HEK293 (cell line): Measurements from ENCODE around the gene PDE1C.
"Not testable (repeated sequence)": the region's sequence is repeated elsewhere in the genome, so short reads cannot be mapped to it uniquely, and the experiment has no call there.

Source experiments
- CTCF ChIA-PET: fragments of 350-600 bp; formaldehyde crosslinking; extraction: SDS; loops from one replicate; lab custom pipeline; 2021; ENCODE audit warnings: antibody characterized with exemption; lab: Yijun Ruan, JAX
- POLR2A ChIA-PET: fragments of 300-600 bp; formaldehyde crosslinking; extraction: SDS; loops from one replicate; lab custom pipeline; 2020; ENCODE audit warnings: antibody characterized with exemption, inconsistent platforms; lab: Yijun Ruan, JAX
- H3K27ac ChIP-seq: fragments of 200-500 bp; sonication (Bioruptor generic); 2 replicates; pipeline ENCODE4 v1.5.1; 2014; ENCODE audit warnings: low read depth, low read length, control low read depth, inconsistent platforms; ENCODE audit errors: extremely low read depth
- H3K36me3 ChIP-seq, 2 experiments: fragments of 200-500 bp in 1 of 2; sonication (Bioruptor generic) in 1 of 2; 1 replicate in 1 of 2; 2 replicates in 1 of 2; pipeline ENCODE4 v1.5.1; 2014 to 2017; ENCODE audit warnings: inconsistent platforms in 2 of 2, low read length in 2 of 2; ENCODE audit not compliant: control insufficient read depth in 2 of 2, insufficient read depth in 1 of 2
- H3K4me1 ChIP-seq: fragments of 200-500 bp; sonication (Bioruptor generic); 2 replicates; pipeline ENCODE4 v1.5.1; 2014; ENCODE audit warnings: mild to moderate bottlenecking, low read length, inconsistent platforms; ENCODE audit not compliant: control insufficient read depth, insufficient read depth
- H3K4me3 ChIP-seq: 2 replicates; pipeline ENCODE4 v1.5.1; 2011; ENCODE audit warnings: low read depth, mild to moderate bottlenecking, control low read depth, low read length, moderate library complexity
- H3K9me3 ChIP-seq: fragments of 200-500 bp; sonication (Bioruptor generic); 2 replicates; pipeline ENCODE4 v1.5.1; 2014; ENCODE audit warnings: low read depth, low read length, inconsistent platforms; ENCODE audit not compliant: control insufficient read depth, insufficient read depth
- GLI4 ChIP-seq: fragments of 450-650 bp; formaldehyde crosslinking; IDR thresholded peaks from 2 replicates; pipeline ENCODE4 v1.5.1; 2016; ENCODE audit warnings: missing biosample characterization, missing genetic modification characterization
- KLF9 ChIP-seq: fragments of 450-650 bp; formaldehyde crosslinking; IDR thresholded peaks from 2 replicates; pipeline ENCODE4 v1.5.1; 2016; ENCODE audit warnings: missing biosample characterization, missing genetic modification characterization, low read depth
- MZF1 ChIP-seq: fragments of 450-650 bp; formaldehyde crosslinking; IDR thresholded peaks from 2 replicates; pipeline ENCODE4 v1.5.1; 2017; ENCODE audit warnings: missing biosample characterization, missing genetic modification characterization, borderline replicate concordance
- SETDB1 ChIP-seq: IDR thresholded peaks from one replicate; pipeline ENCODE4 v1.6.1; 2017; ENCODE audit warnings: mild to moderate bottlenecking, low read length, moderate library complexity, mixed read lengths; ENCODE audit not compliant: insufficient read length
- YY1 ChIP-seq: fragments of 450-650 bp; formaldehyde crosslinking; IDR thresholded peaks from 2 replicates; pipeline ENCODE4 v1.5.1; 2018; ENCODE audit warnings: missing biosample characterization, missing genetic modification characterization
- ZBTB26 ChIP-seq: fragments of 450-650 bp; formaldehyde crosslinking; optimal IDR thresholded peaks from 2 replicates; pipeline ENCODE3; 2016; ENCODE audit warnings: missing biosample characterization, mild to moderate bottlenecking, missing genetic modification characterization
- ZNF121 ChIP-seq: fragments of 450-650 bp; formaldehyde crosslinking; IDR thresholded peaks from 2 replicates; pipeline ENCODE4 v1.5.1; 2016; ENCODE audit warnings: missing biosample characterization, missing genetic modification characterization
- ZNF155 ChIP-seq: fragments of 450-650 bp; formaldehyde crosslinking; IDR thresholded peaks from 2 replicates; pipeline ENCODE4 v1.5.1; 2016; ENCODE audit warnings: missing biosample characterization, missing genetic modification characterization
- ZNF174 ChIP-seq: fragments of 450-650 bp; formaldehyde crosslinking; IDR thresholded peaks from 2 replicates; pipeline ENCODE4 v1.5.0; 2017; ENCODE audit warnings: missing biosample characterization, mild to moderate bottlenecking, missing genetic modification characterization
- ZNF19 ChIP-seq: fragments of 450-650 bp; formaldehyde crosslinking; IDR thresholded peaks from 2 replicates; pipeline ENCODE4; 2016; ENCODE audit warnings: missing biosample characterization, missing genetic modification characterization, low read depth
- ZNF274 ChIP-seq, 2 experiments: fragments of 200-500 bp in 1 of 2; fragments of 450-650 bp in 1 of 2; sonication (Bioruptor generic) in 1 of 2; formaldehyde crosslinking in 1 of 2; IDR thresholded peaks; 2 replicates each; pipeline versions ENCODE4 v1.5.1 to v1.6.1; 2014 to 2016; ENCODE audit warnings: borderline replicate concordance in 1 of 2, inconsistent platforms in 1 of 2, low read length in 1 of 2, missing biosample characterization in 1 of 2, missing genetic modification characterization in 1 of 2
- ZNF311 ChIP-seq: fragments of 450-650 bp; formaldehyde crosslinking; IDR thresholded peaks from 2 replicates; pipeline ENCODE4 v1.5.1; 2017; ENCODE audit warnings: missing biosample characterization, missing genetic modification characterization, borderline replicate concordance
- ZNF423 ChIP-seq: fragments of 450-650 bp; formaldehyde crosslinking; IDR thresholded peaks from 2 replicates; pipeline ENCODE4 v1.5.1; 2016; ENCODE audit warnings: missing biosample characterization, missing genetic modification characterization
- ZNF561 ChIP-seq: fragments of 450-650 bp; IDR thresholded peaks from 2 replicates; pipeline ENCODE4 v1.5.1; 2018; ENCODE audit warnings: missing biosample characterization, missing genetic modification characterization, borderline replicate concordance
- ZNF610 ChIP-seq: fragments of 450-650 bp; formaldehyde crosslinking; IDR thresholded peaks from 2 replicates; pipeline ENCODE4 v1.5.1; 2016; ENCODE audit warnings: missing biosample characterization, missing genetic modification characterization, borderline replicate concordance
- ZNF621 ChIP-seq: fragments of 450-650 bp; formaldehyde crosslinking; IDR thresholded peaks from 2 replicates; pipeline ENCODE4 v1.5.1; 2017; ENCODE audit warnings: missing biosample characterization, missing genetic modification characterization
- ZNF660 ChIP-seq: fragments of 450-650 bp; IDR thresholded peaks from 2 replicates; pipeline ENCODE4 v1.5.1; 2018; ENCODE audit warnings: missing biosample characterization, mild to moderate bottlenecking, missing genetic modification characterization
- ZNF670 ChIP-seq: fragments of 450-650 bp; formaldehyde crosslinking; IDR thresholded peaks from 2 replicates; pipeline ENCODE4 v1.5.1; 2016; ENCODE audit warnings: missing biosample characterization, missing genetic modification characterization, low read depth
- ZNF837 ChIP-seq: fragments of 450-650 bp; formaldehyde crosslinking; IDR thresholded peaks from 2 replicates; pipeline ENCODE4 v1.5.1; 2016; ENCODE audit warnings: missing biosample characterization, missing genetic modification characterization
- ZSCAN23 ChIP-seq: fragments of 450-650 bp; formaldehyde crosslinking; IDR thresholded peaks from 2 replicates; pipeline ENCODE4 v1.5.1; 2016; ENCODE audit warnings: missing biosample characterization, missing genetic modification characterization
- ZSCAN30 ChIP-seq: fragments of 450-650 bp; IDR thresholded peaks from 2 replicates; pipeline ENCODE4 v1.5.1; 2018; ENCODE audit warnings: missing biosample characterization, mild to moderate bottlenecking, missing genetic modification characterization, moderate library complexity
- TF ChIP-seq, protein P1 (sequence below): fragments of 450-650 bp; formaldehyde crosslinking; IDR thresholded peaks from 2 replicates; pipeline ENCODE4 v1.5.1; 2016; ENCODE audit warnings: missing biosample characterization, missing genetic modification characterization
- TF ChIP-seq, protein P2 (sequence below): fragments of 450-650 bp; formaldehyde crosslinking; IDR thresholded peaks from 2 replicates; pipeline ENCODE4 v1.5.1; 2016; ENCODE audit warnings: missing biosample characterization, missing genetic modification characterization

PDE1C gene

DNA sequence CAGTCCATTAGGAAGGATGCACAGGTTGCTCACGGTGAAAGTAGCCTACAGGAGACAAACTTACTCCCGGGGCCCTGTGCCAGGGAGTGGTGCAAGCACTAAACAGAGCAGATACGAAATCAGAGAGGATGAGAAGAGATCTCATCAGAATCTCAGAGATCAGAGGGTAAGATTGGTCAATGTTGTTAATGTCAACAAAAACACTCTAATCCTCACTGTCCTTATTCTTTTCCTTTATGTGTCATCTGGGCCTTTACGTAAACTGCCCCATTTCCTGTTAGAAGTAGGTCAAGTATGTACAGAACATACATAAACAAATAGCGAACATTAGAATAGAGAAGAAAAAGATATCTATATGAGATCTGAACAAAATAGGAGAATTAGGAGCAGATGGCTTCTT lies 220.1 kb downstream of the PDE1C start:
- no peak for TF ChIP-seq ZNF837 (tag by site-specific recombination)
- no peak for TF ChIP-seq ZSCAN23 (tag by site-specific recombination)
- no peak for TF ChIP-seq GLI4 (tag by site-specific recombination)
- no peak for TF ChIP-seq KLF9 (tag by site-specific recombination)
- TF ChIP-seq ZNF311 = no peak
- TF ChIP-seq ZNF621 (tag by site-specific recombination) = no peak
- no peak for TF ChIP-seq ZNF155 (tag by site-specific recombination)
- TF ChIP-seq ZBTB26 (tag by site-specific recombination) = no peak
- no peak for TF ChIP-seq ZSCAN30 (tag by site-specific recombination)
- TF ChIP-seq ZNF121 (tag by site-specific recombination) = no peak
- H3K27ac ChIP-seq = no peak overlapping the region
- POLR2A ChIA-PET = no interaction called here

DNA sequence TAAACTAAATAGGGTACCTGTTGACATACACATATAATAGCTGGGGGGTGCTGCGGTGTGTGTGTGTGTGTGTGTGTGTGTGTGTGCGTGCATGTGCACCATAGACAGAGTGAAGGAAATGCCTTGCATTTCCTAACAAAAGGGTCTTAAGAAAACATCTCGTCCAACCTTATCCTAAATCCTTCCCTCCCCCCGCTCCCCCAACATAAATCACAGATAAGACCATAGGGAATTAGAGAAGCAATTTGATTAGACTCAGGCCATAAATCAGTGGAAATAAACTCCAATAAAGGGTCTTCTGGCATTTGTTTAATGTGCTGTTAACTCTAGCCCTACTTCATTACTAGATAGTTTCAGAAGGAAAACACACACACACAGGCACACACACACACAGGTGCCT lies 234.7 kb downstream of the PDE1C start:
- no peak for TF ChIP-seq ZNF610 (tag by site-specific recombination)
- no peak for TF ChIP-seq ZNF423 (tag by site-specific recombination)
- TF ChIP-seq ZNF174 (tag by site-specific recombination) = no peak
- no peak for TF ChIP-seq ZNF561
- TF ChIP-seq ZNF274 (IDR thresholded peaks at IDR 0.05; ENCODE audit: low read length) = no peak
- no peak for TF ChIP-seq ZNF274 (tag by site-specific recombination; IDR thresholded peaks at IDR 0.05; ENCODE audit: borderline replicate concordance)
- TF ChIP-seq ZNF19 (tag by site-specific recombination) = no peak
- TF ChIP-seq, protein P1, sequence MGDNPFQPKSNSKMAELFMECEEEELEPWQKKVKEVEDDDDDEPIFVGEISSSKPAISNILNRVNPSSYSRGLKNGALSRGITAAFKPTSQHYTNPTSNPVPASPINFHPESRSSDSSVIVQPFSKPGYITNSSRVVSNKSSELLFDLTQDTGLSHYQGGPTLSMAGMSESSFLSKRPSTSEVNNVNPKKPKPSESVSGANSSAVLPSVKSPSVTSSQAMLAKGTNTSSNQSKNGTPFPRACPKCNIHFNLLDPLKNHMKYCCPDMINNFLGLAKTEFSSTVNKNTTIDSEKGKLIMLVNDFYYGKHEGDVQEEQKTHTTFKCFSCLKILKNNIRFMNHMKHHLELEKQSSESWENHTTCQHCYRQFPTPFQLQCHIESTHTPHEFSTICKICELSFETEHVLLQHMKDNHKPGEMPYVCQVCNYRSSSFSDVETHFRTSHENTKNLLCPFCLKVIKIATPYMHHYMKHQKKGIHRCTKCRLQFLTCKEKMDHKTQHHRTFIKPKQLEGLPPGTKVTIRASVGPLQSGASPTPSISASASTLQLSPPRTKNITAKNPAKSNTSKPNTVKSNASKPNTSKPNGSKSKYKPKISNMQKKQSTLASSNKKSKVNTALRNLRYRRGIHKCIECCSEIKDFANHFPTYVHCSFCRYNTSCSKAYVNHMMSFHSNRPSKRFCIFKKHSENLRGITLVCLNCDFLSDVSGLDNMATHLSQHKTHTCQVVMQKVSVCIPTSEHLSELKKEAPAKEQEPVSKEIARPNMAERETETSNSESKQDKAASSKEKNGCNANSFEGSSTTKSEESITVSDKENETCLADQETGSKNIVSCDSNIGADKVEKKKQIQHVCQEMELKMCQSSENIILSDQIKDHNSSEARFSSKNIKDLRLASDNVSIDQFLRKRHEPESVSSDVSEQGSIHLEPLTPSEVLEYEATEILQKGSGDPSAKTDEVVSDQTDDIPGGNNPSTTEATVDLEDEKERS (tag by site-specific recombination) = no peak
- TF ChIP-seq YY1 (tag by site-specific recombination) = no peak
- TF ChIP-seq MZF1 (tag by site-specific recombination) = no peak
- TF ChIP-seq, protein P2, sequence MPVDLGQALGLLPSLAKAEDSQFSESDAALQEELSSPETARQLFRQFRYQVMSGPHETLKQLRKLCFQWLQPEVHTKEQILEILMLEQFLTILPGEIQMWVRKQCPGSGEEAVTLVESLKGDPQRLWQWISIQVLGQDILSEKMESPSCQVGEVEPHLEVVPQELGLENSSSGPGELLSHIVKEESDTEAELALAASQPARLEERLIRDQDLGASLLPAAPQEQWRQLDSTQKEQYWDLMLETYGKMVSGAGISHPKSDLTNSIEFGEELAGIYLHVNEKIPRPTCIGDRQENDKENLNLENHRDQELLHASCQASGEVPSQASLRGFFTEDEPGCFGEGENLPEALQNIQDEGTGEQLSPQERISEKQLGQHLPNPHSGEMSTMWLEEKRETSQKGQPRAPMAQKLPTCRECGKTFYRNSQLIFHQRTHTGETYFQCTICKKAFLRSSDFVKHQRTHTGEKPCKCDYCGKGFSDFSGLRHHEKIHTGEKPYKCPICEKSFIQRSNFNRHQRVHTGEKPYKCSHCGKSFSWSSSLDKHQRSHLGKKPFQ (tag by site-specific recombination) = no peak
- TF ChIP-seq SETDB1 = no peak
- no peak for TF ChIP-seq ZNF670 (tag by site-specific recombination)
- TF ChIP-seq ZNF660 = no peak
- H3K36me3 ChIP-seq = no peaks in the 10 kb centered on the region
- H3K27ac ChIP-seq = no peak overlapping the region
- H3K4me3 ChIP-seq = no peak overlapping the region
- H3K4me1 ChIP-seq = no peaks in the 10 kb centered on the region
- no peaks in the 10 kb centered on the region for H3K9me3 ChIP-seq
- POLR2A ChIA-PET = no interaction called here
- CTCF ChIA-PET = interaction anchor here (0.6 to 0.7 kb wide), 2 partner anchors 356 to 392 kb away, joined by 3 read pairs; no protein-coding TSS in a partner anchor

More for the DNA sequence above, 220.1 kb downstream of the PDE1C start:
- CTCF ChIA-PET = interaction anchor here (0.6 kb wide), 1 partner anchor 193 kb away, joined by 4 read pairs; no protein-coding TSS in a partner anchor
- Histone ChIP-seq H3K9me3 (no peaks in the 10 kb centered on the region), H3K4me3 (no peak overlapping the region), H3K36me3 (no peaks in the 10 kb centered on the region), H3K4me1 (no peaks in the 10 kb centered on the region)

DNA sequence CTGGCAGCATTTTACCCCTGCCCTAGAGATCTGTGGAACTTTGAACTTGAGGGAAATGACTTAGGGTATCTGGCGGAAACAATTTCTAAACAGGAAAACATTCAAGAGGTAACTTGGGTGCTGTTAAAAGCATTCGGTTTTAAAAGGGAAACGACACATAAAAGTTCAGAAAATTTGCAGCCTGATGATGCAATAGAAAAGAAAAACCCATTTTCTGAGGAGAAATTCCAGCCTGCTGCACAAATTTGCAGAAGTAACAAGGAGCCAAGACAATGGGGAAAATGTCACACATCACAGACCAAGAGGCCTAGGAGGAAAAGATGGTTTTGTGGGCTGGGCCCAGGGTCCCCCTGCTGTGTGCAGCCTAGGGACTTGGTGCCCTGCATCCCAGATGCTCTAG lies 236.6 kb downstream of the PDE1C start:
- H3K4me1 ChIP-seq, H3K36me3 ChIP-seq, H3K9me3 ChIP-seq, CTCF ChIA-PET, H3K27ac ChIP-seq, H3K4me3 ChIP-seq, POLR2A ChIA-PET: not testable (repeated sequence)
